Stimulated activated CD8-positive, alpha-beta memory T cell treated with anti-CD3 and anti-CD28 coated beads, Interleukin-7, amount 100 ng/mL, for 4 hours (primary cell): ENCODE data around the gene SLC17A7.
"Not testable (repeated sequence)": the region's sequence is repeated elsewhere in the genome, so short reads cannot be mapped to it uniquely, and the experiment has no call there.

Experiments
- DNase-seq, 2 donors: peaks; one replicate each; pipeline ENCODE4 v3.0.0-alpha.2; 2020; ENCODE audit warnings: low read depth in 2 of 2

SLC17A7 gene

DNA sequence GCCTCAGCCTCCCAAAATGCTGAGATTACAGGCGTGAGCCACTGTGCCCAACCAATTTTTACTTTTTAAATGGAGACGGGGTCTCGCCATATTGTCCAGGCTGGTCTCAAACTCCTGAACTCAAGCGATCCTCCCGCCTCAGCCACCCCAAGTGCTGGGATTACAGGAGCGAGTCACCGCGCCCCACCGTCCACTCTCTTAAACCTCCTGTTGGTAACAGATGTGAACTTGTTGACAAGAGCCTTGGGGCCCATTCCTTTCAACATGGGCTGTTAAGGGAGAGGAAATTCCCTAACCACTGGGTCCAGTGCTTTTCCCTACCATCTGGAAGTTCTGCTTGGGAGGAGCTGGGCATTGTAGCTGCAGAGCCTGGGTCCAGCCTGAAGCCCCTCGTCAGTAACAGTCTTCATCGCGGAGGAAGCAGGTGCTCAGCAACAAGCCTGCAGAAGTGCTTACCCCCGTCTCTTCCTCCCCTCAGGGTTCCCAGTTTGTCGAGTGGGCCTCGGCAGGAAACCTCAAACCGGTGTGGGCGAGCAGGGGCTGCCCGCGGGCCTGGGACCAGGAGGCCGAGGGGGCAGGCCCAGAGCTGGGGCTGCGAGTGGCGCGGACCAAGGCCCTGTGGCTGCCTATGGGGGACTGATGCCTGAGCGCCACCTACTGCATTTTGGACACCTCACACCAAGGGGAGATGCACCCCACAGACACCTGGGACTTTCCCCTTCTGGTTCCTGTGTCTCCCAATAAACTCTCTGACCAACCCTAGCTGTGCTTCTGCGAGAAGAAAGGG lies 28.7 kb upstream of the SLC17A7 start:
- DNase-seq = peak; percentile 60 to 82

GRCh38 chr19:49468746-49469447 lies 27.6 kb upstream of the SLC17A7 start:
- DNase-seq = peak; percentile 60 to 63

DNA sequence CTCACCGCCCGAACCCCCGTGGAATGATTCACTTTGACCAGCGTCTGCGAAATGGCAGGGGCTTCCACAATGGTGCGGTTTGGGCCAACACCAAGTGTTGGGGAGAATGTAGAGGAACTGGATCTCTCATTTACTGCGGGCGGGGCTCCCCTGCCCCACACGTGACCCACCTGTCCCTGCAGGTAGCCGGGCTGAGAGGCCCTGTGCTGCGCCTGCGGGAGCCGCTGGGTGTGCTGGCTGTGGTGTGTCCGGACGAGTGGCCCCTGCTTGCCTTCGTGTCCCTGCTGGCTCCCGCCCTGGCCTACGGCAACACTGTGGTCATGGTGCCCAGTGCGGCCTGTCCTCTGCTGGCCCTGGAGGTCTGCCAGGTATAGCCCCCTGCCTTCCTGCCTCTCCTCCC lies 26.9 kb upstream of the SLC17A7 start:
- DNase-seq = no peak

- no peak for DNase-seq
Measured at GRCh38 chr19:49465371-49465770, 24.0 kb upstream of the SLC17A7 start.

DNA sequence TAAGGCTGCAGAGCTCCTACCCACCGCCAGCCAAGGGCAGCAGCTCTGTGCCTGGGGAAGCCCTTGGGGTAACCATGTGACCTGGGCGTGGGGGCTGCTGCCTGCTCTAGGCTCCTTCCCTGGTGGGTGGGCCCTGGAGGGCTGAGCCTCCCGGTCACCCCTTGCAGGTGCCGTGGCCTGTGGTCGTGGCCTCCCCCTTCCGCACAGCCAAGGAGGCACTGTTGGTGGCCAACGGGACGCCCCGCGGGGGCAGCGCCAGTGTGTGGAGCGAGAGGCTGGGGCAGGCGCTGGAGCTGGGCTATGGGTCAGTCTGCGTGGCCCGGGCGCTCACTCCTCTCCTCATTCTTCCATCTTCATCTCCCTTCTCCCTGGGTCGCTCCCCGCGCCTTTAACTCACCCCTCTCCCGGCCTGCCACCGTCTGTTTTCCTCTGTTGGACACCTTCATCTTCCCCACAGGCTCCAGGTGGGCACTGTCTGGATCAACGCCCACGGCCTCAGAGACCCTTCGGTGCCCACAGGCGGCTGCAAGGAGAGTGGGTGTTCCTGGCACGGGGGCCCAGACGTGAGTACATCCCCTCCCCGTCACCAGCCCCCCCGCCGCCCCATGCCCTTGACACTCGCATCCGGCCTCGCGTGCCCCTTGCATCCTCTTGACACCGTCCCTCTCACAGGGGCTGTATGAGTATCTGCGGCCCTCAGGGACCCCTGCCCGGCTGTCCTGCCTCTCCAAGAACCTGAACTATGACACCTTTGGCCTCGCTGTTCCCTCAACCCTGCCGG lies 22.8 kb upstream of the SLC17A7 start:
- no peak for DNase-seq

DNA sequence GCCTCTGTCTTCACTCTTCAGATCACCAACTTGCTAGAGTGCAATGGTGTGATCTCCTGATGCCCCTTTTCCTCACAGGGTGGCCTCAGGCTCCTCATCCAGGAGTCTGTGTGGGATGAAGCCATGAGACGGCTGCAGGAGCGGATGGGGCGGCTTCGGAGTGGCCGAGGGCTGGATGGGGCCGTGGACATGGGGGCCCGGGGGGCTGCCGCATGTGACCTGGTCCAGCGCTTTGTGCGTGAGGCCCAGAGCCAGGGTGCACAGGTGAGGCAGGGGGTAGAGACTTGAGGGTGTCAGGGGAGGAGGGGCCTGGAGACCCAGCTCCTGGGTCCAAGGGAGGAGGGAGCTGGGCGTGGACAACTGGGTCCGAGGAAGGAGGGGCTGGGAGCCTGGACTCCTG lies 21.2 kb upstream of the SLC17A7 start:
- DNase-seq = no peak

- DNase-seq = no peak
Measured at GRCh38 chr19:49461656-49462055, 20.3 kb upstream of the SLC17A7 start.

- not testable (repeated sequence) for DNase-seq
Measured at GRCh38 chr19:49461130-49461529, 19.8 kb upstream of the SLC17A7 start.

GRCh38 chr19:49459388-49459787 lies 18.1 kb upstream of the SLC17A7 start:
- DNase-seq = no peak

GRCh38 chr19:49458567-49458903 lies 17.2 kb upstream of the SLC17A7 start:
- DNase-seq = no peak

DNA sequence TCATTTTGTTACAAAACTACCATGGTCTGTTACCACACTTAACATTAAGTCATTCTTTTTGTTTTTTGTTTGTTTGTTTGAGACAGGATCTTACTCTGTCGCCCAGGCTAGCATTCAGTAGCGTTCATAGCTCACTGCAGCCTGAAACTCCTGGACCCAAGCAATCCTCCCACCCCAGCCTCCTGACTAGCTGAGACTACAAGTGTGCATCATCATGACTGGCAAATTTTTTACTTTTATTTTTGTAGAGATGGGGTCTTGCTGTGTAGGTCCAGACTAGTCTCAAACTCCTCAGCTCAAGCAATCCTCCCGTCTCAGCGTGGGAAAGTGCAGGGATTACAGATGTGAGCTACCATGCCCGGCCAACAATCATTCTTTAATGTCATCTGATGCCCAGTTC lies 15.0 kb upstream of the SLC17A7 start:
- DNase-seq = no peak

DNA sequence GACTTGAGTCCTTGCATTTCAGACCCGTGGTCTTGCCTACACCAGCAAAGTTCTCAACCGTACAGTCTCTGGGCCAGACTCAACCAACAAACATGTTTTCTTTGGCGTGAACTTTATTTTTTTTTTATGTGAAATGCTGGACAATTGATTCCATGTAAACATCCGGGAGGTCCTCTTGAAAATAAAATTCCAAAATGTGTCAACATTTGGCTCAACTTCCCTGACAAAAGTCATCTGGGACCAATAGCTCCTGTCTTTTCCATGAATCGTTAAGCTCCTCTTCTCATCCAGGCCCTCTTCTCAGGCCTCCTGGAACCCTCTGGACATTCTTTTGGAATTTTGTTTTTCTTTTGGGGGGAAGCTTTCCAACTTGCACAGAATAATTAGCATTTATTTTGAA lies 14.4 kb upstream of the SLC17A7 start:
- DNase-seq = no peak

DNA sequence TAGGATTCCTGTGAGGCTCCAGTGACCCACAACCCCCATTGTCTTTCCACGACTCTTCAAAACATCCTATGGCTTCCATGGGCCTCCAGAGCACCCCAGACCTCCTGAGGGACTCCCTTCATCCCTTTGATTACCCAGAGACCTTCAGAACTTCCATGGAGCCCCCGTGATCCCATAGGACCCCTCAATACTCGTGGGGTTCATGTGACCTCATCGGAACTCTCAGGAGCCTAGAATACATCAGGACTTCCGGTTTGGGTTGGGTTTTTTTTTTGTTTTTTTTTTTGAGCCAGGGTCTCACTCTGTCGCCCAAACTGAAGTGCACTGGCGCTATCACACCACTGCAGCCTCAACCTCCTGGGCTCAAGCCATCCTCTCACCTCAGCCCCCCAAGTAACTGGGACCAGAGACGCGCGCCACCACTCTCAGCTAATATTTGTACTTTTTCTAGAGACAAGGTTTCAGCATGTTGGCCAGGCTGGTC lies 12.5 kb upstream of the SLC17A7 start:
- DNase-seq = no peak

DNA sequence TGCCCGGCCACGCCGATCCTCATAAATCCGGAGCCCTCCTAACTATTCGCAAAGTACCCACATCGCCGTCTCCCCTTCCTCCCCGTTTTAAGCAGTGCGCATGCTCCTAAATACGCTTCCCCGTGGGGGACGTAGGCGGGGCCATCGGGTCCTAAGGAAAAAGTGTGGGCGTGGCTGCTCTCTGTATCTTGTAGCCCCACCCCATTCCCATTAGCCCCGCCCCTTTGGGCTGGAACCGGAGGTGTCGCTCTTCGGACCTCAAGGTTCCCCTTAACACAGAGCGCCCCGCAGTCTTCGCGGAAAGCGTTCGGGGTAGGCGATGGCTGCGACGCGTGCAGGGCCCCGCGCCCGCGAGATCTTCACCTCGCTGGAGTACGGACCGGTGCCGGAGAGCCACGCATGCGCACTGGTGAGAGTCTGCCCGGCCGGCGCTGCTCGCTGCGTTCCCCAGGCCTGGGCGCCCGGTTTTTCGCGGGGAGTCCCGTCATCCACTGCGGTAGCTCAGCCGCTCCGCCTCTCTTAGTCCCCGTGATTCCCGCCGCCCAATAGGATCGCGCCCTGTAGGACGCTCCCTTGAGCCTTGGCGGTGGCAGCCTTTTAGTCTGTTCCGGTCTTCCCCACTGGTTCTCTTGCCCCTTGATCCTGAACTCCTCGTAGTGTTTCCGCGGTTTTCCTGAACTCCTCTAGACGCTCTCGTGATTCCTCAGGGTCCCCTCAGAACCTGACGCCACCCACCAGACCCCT lies 11.9 kb upstream of the SLC17A7 start, which contains the start of gene ALDH16A1:
ALDH16A1 (plus strand) TSS at position 213 of the 744 bp plus-strand sequence; CDS start at position 320, 107 bp downstream.
- peak; percentile 95 to 97 for DNase-seq

DNA sequence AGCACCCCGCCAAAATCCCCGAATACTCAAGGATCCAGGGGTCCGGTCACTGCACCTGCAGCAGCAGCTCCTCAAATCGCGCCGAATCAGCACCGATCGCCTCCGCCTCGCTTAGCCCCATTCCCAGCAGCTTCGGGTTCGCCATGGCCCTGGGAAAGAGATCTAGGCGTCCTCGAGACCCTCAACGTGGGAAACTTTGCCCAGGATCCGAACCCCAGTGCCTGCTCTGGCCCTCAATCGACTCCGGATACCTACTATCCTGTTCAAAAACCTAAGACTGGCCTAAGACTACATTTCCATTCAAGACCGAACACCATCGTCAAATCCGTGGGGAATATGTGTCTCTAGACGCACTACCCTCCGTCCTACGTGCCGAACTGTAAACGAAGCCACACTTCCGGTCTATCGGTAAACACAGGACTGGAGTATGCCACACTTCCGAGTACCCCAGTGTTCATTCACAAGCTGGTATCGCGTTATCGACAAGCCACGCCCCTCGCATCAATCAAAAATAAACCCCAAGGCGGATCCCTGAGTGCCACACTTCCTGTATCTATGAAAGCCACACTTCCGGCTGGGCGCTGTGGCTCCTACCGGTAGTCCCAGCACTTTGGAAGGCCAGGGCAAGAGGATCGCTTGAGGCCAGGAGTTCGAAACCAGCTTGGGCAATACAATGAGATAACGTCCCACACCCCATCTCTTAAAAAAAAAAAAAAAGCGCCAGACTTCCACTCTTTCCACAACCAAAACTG lies 10.3 kb upstream of the SLC17A7 start, which contains the start of gene PIH1D1:
PIH1D1 (minus strand) TSS at position 385 of the 752 bp plus-strand sequence; CDS start at position 145, 240 bp downstream.
- DNase-seq = peak; percentile 90 to 96

DNA sequence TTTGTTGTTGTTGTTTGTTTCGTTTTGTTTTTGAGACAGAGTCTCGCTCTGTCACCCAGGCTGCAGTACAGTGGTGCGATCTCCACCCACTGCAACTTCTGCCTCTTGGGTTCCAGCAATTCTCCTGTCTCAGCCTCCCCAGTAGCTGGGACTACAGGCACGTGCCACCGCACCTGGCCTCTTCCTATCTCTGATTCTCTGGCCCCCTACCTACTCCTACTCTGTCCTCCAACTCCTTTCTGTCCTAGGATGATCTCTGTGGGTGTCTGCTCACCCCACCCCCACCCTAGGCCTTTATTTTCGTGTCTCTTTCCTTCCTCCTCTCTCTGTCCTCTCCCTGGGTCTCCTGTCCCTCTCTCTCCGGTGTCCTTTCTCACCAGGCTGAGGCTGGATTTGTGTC lies 9.1 kb upstream of the SLC17A7 start:
- no peak for DNase-seq

GRCh38 chr19:49448432-49448786 lies 7.1 kb upstream of the SLC17A7 start:
- no peak for DNase-seq

DNA sequence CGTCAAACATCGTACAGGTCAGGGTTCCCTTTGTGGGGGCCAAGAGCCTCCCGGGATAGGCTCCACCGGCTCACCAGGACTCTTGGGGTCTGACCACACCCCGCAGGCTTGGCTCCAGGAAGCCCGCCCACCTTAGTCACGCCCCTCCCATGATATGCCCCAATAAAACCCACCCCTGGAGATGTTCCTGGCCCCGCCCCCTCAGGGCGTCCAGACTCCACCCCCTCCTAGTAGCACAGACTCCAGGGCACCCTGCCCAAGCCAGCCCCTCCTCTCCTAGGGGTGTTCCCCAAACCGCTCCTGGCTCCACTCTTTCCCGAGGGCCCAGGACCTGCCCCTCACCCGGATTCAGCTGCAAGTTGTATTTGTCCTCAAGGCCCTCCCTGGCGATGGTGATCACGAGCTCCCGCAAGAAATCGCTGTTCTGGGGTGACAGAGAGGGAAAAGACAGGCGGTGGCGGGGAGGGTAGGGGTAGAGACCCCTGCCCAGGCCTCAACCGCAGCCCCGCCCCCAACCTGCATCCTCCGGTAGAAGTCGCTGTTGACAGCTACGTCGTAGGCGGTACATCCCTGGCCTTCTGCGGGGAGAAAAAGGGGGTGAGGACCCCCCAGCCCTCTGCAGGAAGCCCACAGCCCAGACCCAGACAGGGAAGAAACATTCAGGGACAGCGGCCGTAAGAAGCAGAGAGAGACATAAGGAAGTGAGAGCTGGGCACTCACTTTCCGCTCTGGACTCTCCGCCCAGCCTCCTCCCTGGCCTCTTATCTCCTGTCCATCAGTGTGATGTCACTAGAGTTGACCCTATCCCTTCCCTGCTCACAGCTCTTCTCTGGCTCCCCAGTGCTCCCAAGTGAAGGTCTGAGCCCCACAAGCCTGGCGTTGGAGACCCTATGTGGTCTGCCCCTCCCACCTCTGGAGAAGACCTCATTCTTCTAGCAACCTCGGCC lies 6.4 kb upstream of the SLC17A7 start:
- DNase-seq = no peak

DNA sequence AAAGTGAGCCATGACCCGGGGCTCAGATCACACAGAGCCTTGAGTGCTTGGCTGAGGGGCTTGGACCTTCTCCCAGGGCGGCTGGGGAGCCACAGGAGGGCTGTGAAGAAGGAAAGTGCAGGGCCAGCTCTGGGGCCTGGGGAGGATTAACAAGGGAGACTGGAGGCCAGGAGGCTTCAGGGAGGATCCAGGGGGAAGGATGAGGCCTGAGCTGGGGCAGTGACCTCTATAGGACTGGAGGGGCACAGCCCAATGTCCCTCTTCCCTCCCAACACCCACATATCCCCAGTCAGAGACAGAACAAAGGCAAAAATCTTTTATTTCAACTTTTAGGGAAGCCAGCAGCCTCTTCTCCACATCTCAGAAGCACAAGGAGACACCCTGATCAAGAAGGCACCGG lies 4.7 kb upstream of the SLC17A7 start:
- no peak for DNase-seq
